ENCODE data around the gene STK32C.

DNA sequence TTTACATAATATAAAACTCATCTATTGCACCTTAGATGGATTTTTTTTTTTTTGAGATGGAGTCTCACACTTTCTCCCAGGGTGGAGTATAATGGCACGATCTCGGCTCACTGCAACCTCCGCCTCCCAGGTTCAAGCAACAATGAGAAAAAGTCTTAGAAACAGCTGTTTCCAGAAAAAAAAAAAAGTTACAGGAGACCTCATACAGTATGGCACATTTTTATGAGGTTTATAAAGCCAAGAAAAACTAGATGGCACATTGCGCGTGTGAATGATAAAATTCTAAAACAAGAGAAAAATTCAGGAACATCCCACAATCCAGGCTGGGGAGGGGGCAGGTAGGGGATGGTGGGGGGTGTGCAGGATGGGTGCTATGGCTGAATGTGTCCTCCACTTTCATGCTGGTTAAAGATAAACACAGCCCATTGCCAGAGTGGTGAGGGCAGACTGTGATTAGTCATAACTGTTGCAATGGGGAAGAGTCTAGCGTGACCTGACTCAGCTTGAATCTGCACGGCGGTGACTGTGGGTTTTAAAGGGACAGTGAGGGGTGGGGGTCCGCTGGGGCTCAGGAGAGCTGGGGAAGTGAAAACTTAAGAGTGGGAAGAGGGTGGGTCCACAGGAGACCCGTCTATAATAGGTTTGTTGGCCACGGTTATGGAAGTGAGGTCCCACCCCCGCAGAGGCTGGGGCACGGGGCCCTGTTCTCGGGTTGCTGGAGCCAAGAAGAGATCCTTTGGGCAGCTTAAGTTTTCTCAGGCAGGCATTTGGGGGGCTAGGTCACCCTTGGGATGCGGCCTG lies 12.3 kb upstream of the STK32C start:
- TF ChIP-seq, protein P1, sequence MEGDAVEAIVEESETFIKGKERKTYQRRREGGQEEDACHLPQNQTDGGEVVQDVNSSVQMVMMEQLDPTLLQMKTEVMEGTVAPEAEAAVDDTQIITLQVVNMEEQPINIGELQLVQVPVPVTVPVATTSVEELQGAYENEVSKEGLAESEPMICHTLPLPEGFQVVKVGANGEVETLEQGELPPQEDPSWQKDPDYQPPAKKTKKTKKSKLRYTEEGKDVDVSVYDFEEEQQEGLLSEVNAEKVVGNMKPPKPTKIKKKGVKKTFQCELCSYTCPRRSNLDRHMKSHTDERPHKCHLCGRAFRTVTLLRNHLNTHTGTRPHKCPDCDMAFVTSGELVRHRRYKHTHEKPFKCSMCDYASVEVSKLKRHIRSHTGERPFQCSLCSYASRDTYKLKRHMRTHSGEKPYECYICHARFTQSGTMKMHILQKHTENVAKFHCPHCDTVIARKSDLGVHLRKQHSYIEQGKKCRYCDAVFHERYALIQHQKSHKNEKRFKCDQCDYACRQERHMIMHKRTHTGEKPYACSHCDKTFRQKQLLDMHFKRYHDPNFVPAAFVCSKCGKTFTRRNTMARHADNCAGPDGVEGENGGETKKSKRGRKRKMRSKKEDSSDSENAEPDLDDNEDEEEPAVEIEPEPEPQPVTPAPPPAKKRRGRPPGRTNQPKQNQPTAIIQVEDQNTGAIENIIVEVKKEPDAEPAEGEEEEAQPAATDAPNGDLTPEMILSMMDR (IDR thresholded peaks at IDR 0.05; ENCODE audit: insufficient read depth, low read depth, low read length) = no peak
- no peak for TF ChIP-seq EZH2 (IDR thresholded peaks at IDR 0.05; ENCODE audit: insufficient read depth, low read length)
